ENCODE data around the gene C1QTNF5.

C1QTNF5 gene

GRCh38 chr11:119307974-119308373 is 32.7 kb downstream of the C1QTNF5 start:
- TF ChIP-seq CTCF (IDR thresholded peaks at IDR 0.05; ENCODE audit: low read depth, low read length) = no peak
- DNase-seq (ENCODE audit: extremely low read depth, low read depth) = no peak

GRCh38 chr11:119307219-119307618 is 33.5 kb downstream of the C1QTNF5 start:
- no peak; the same call in 1 of the 2 replicates for TF ChIP-seq CTCF (IDR thresholded peaks at IDR 0.05; ENCODE audit: low read depth, low read length)
- no peak for DNase-seq (ENCODE audit: extremely low read depth, low read depth)

- no peak for DNase-seq (ENCODE audit: extremely low read depth, low read depth)
- no peak for TF ChIP-seq CTCF (IDR thresholded peaks at IDR 0.05; ENCODE audit: low read depth, low read length)
Observed at GRCh38 chr11:119306373-119306890, 34.3 kb downstream of the C1QTNF5 start.

GRCh38 chr11:119305556-119306372 is 34.9 kb downstream of the C1QTNF5 start:
- TF ChIP-seq CTCF (IDR thresholded peaks at IDR 0.05; ENCODE audit: low read depth, low read length) = no peak
- DNase-seq (ENCODE audit: extremely low read depth, low read depth) = no peak

GRCh38 chr11:119303227-119303718 is 37.4 kb downstream of the C1QTNF5 start:
- DNase-seq (ENCODE audit: extremely low read depth, low read depth) = no peak
- TF ChIP-seq CTCF (IDR thresholded peaks at IDR 0.05; ENCODE audit: low read depth, low read length) = no peak

- TF ChIP-seq CTCF (IDR thresholded peaks at IDR 0.05; ENCODE audit: low read depth, low read length) = no peak
- DNase-seq (ENCODE audit: extremely low read depth, low read depth) = no peak
Observed at GRCh38 chr11:119300198-119300964, 40.3 kb downstream of the C1QTNF5 start.

- DNase-seq (ENCODE audit: extremely low read depth, low read depth) = no peak
- TF ChIP-seq CTCF (IDR thresholded peaks at IDR 0.05; ENCODE audit: low read depth, low read length) = no peak
Observed at GRCh38 chr11:119299416-119299815, 41.3 kb downstream of the C1QTNF5 start.

Data from AG09319 (cell line).